HUES48 (cell line): ENCODE measurements around the gene SOCS7.
A peak's percentile ranks its signal among the peaks of the same experiment; 100 is the strongest.

ENCODE experiments used
- H3K27ac ChIP-seq: one replicate; pipeline ENCODE4 v1.7.0; 2013; ENCODE audit warnings: low read depth, low read length, inconsistent platforms
- H3K27me3 ChIP-seq: 2 replicates; pipeline ENCODE4 v1.6.1; 2013; ENCODE audit warnings: mild to moderate bottlenecking, low read length; ENCODE audit not compliant: control insufficient read depth, insufficient read depth
- H3K36me3 ChIP-seq: 2 replicates; pipeline ENCODE4 v1.6.1; 2013; ENCODE audit warnings: low read length; ENCODE audit not compliant: control insufficient read depth, insufficient read depth
- H3K4me1 ChIP-seq: 2 replicates; pipeline ENCODE4 v1.6.1; 2013; ENCODE audit warnings: mild to moderate bottlenecking, low read length; ENCODE audit not compliant: control insufficient read depth, insufficient read depth
- H3K4me3 ChIP-seq: 2 replicates; pipeline ENCODE4 v1.5.1; 2013; ENCODE audit warnings: mild to moderate bottlenecking, low read depth, low read length
- H3K9ac ChIP-seq: 2 replicates; pipeline ENCODE4 v1.6.1; 2013; ENCODE audit warnings: mild to moderate bottlenecking, low read depth, low read length, moderate library complexity
- H3K9me3 ChIP-seq: 2 replicates; pipeline ENCODE4 v1.6.1; 2013; ENCODE audit warnings: low read length; ENCODE audit not compliant: control insufficient read depth, insufficient read depth

SOCS7 gene

DNA sequence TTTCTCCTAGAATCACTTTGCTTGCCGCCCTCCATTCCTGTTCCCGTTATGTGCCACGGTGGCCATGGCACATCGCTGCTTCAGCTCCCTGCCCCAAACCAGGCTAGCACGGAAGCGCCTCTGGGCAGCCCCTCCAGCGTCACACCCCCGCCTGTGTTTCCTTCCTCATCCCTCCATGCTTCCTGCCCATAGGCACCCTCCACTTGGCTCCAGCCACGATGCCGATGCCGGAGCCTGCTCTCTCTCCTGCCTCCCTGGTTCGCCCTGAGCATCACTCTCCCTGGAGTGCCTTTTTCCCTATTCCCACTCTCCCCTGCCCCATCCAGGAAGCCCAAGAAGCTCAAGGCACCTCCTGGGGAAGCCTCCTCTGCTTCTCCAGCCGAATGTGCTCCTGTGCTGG is 73.4 kb downstream of the SOCS7 start:
- Histone ChIP-seq H3K27ac (no peak overlapping the region), H3K27me3 (peaks cover 6% of the 10 kb centered on the region), H3K36me3 (no peaks in the 10 kb centered on the region), H3K4me1 (peaks cover 70% of the 10 kb centered on the region), H3K9me3 (no peaks in the 10 kb centered on the region), H3K4me3 (no peak overlapping the region), H3K9ac (no peak overlapping the region)

DNA sequence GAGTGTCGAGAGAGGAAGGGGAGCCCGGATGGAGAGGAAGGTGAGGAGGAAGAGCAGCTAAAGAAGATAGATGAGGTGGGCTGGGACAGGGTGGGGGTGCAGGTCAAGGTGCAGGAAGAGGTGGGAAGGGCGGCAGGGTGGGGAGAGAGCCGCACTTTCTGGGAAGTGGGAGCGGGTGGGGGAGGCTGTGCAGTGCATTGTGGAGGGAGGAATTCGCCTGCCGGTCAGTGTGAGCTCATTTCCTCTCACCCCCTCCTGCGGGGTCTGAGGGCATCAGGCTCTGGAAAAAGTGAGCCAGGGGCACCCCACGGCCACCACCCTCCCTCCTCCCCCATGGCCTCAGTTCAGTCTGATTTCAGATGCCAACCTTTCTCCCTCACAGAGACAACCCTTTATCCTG is 74.1 kb downstream of the SOCS7 start:
- H3K4me1 ChIP-seq: peaks cover 68% of the 10 kb centered on the region
- H3K9me3 ChIP-seq: no peaks in the 10 kb centered on the region
- H3K27ac ChIP-seq: peak overlapping the region; percentile 31
- H3K27me3 ChIP-seq: peaks cover 5% of the 10 kb centered on the region
- no peaks in the 10 kb centered on the region for H3K36me3 ChIP-seq
- no peak overlapping the region for H3K9ac ChIP-seq
- no peak overlapping the region for H3K4me3 ChIP-seq

DNA sequence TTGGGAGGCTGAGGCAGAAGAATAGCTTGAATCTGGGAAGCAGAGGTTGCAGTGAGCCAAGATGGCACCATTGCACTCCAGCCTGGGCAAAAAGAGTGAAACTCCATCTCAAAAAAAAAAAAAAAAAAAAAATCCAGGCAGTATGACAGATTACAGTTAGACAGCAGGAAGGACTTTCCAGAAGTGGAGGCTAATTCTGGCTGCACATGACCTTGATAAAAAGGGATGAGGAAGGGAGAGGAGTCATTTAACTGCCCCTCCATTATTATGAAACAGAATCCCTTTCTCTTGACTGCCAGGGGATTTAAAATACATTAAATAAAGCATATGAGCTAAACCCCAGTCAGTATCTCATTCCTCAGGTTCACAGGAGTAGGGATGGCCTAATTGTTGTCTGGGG is 74.8 kb downstream of the SOCS7 start:
- no peaks in the 10 kb centered on the region for H3K9me3 ChIP-seq
- H3K27me3 ChIP-seq: peaks cover 2% of the 10 kb centered on the region
- no peak overlapping the region for H3K9ac ChIP-seq
- peaks cover 61% of the 10 kb centered on the region for H3K4me1 ChIP-seq
- no peak overlapping the region for H3K4me3 ChIP-seq
- no peaks in the 10 kb centered on the region for H3K36me3 ChIP-seq
- H3K27ac ChIP-seq: no peak overlapping the region

DNA sequence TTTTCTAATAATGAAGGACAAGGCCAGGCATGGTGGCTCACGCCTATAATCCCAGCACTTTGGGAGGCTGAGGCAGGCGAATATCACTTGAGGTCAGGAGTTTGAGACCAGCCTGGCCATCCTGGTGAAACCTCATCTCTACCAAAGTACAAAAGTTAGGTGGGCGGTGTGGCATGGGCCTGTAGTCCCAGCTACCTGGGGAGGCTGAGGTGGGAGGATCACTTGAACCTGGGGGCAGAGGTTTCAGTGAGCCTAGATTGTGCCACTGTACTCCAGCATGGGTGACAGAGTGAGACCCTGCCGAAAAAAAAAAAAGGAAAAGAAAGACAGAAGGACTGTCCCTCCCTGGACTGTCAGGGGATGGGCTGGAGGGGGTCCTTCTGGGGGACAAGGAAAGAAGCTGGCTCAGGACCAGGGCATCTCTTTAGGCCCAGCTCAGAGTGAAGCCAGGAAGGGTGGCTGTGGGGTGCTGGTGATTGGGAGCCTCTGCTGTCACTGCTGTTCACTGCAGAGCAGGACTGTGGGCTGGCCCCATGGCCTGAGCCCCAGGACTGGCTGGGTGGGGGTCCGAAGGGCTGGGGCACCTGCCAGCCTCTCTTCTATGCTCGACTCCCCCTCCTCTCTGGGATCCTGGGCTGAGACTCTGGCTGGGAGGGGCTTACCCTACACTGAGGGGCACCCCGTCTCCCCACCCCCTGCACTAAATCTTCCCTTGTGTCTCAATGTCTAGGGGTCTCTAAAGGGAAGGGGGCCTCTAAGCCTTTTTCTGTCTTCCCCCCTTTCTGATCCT is 75.7 kb downstream of the SOCS7 start:
- no peaks in the 10 kb centered on the region for H3K27me3 ChIP-seq
- H3K9me3 ChIP-seq: no peaks in the 10 kb centered on the region
- peak overlapping the region; percentile 54 for H3K4me3 ChIP-seq
- no peaks in the 10 kb centered on the region for H3K36me3 ChIP-seq
- H3K27ac ChIP-seq: no peak overlapping the region
- peaks cover 52% of the 10 kb centered on the region for H3K4me1 ChIP-seq
- H3K9ac ChIP-seq: no peak overlapping the region

DNA sequence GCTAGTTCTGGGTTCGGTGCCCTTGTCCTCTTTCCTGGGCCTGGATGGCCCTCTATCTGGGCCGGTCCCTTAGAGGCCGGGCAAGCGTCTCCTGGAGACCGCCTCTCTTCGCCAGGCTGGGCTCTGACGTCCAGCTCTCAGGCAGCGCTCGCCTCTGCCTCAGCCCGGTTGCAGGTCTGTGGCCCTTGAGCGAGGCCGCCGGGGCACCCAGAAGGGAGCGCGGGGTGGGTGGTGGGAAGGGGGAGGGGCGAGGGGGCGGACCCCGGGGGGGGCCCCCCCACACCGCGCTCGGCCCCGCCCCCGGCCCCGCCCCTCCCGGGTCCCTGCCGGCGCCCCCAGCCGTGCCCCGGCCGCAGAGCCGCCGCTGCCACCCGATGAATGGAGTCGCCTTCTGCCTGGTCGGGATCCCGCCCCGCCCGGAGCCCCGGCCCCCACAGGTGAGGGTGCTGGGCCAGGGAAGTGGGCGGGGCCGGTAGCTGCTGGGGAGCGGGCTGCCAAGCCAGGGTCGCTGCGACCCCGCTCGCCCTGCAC is 76.5 kb downstream of the SOCS7 start, which contains the start of gene ARHGAP23:
Gene ARHGAP23, plus strand, starts transcription at position 353 of the 531 bp plus-strand sequence. Its CDS starts 22 bp downstream, at position 375.
- Histone ChIP-seq H3K4me3 (peak within 1 kb of the TSS; percentile 78), H3K9ac (no peak within 1 kb of the TSS; the same call in 1 of the 2 replicates), H3K9me3 (no peaks in the 10 kb centered on the region), H3K27ac (peak within 1 kb of the TSS; percentile 71), H3K27me3 (no peaks in the 10 kb centered on the region), H3K36me3 (no peaks in the 10 kb centered on the region), H3K4me1 (peaks cover 46% of the 10 kb centered on the region)

DNA sequence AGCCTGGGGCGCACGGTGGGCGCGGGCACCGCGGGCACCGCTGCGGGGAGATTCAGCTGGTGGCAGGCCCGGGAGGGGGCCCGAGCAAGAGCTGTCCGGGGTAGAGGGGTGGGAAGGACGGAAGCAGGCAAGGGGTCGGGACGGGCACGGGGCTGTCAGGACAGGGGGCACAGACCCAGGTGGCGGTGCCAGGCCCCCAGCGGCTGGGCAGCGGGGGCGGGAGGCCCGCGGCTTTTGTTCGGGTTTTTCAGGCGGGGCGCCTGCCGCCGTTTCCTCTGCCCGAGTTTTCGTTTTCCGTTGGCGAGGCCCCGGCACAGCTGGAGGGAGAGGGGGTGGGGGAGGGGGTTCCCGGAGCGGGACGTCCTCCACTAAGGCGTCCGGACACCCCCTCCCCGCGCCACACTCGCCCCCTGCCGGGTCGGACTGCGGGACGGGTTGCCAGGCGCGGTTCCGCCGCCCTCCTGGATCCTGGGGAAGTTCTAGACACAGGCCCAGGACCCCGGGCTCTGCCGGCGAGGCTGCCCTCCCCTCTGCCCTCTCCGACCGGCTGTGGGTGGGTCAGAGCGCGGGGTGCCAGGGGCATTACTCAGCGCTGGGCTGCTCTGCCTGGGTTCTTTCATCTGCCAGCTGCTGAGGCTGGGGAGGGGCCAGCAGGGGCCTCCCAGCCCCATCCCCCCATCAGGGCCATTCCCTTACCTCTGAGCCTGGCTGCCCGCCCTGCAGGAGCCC is 77.2 kb downstream of the SOCS7 start:
- Histone ChIP-seq H3K4me3 (peak overlapping the region; percentile 78), H3K27ac (peak overlapping the region; percentile 71), H3K4me1 (peaks cover 45% of the 10 kb centered on the region), H3K36me3 (no peaks in the 10 kb centered on the region), H3K27me3 (no peaks in the 10 kb centered on the region), H3K9me3 (no peaks in the 10 kb centered on the region), H3K9ac (no peak overlapping the region; the same call in 1 of the 2 replicates)

DNA sequence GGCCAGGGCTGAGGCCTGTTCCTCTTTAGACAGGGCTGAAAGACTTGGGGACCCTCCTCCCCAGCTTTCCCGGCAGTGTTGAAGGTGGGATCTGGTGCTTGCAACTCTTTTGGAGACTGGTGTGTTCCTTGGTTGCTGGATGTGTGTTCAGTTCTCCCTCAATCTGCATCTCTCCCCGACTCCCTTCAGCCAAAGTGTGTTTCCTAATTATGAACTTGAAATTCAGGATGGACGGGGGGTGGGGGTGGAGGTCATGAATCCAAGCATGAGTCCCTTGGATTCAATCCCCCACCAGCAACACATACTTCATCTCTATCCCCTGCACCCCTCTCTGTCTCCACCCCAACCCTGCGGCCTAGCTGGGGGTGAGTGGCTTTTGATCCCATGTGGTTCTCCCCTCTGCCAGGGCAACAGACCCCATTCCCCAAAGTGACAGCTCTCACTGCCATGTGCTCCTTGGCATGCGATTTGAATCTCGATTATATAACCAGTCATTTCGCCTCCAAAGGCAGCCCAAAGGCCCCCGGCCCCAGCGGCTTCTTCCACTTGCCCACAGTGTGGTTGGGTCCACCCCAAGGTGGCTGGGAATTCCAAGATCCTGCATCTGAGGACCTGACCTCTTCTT is 77.9 kb downstream of the SOCS7 start:
- Histone ChIP-seq H3K27ac (peak overlapping the region; percentile 71), H3K9me3 (no peaks in the 10 kb centered on the region), H3K4me1 (peaks cover 39% of the 10 kb centered on the region), H3K9ac (no peak overlapping the region), H3K36me3 (no peaks in the 10 kb centered on the region), H3K27me3 (no peaks in the 10 kb centered on the region), H3K4me3 (peak overlapping the region; percentile 78)

DNA sequence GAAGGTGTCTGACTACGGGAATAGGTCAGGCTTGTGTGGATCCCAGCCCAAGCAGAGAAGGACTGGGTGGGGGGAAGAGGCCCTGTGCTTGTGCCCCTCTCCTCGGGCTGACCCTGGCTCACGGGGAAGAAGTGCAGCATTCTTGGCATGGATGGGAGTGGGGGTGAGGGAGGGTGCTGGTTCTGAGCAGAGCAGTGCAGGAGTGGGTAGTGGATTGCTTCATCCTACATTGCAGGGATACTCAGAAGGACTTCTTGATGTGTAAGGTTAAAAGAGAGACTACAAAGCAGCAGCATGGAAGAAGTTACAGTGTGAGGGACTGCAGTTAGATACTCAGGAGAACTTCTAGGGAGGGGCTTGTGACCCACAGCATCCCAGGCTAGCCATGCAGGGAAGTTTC is 78.7 kb downstream of the SOCS7 start:
- Histone ChIP-seq H3K27ac (no peak overlapping the region), H3K36me3 (no peaks in the 10 kb centered on the region), H3K27me3 (no peaks in the 10 kb centered on the region), H3K9me3 (no peaks in the 10 kb centered on the region), H3K9ac (no peak overlapping the region), H3K4me3 (no peak overlapping the region), H3K4me1 (peaks cover 37% of the 10 kb centered on the region)

DNA sequence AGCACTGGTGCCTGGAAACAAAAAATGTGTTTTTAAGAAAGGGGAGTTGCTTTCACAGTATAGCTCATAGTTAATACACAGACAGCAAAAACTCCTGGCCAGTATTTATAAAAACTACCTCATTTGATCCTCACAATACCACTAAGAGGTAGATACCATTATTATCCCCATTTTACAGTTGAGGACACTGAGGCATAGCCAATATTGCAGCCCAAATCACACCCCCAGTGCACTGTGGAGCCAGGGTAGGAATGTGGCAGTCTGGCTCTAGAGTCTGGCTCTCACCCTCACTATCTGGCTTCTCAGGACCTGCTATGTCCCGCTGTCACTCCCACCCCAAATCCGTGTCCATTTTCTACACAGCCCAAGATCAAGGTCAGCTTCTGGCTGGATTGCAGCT is 79.2 kb downstream of the SOCS7 start:
- H3K36me3 ChIP-seq: no peaks in the 10 kb centered on the region
- H3K9ac ChIP-seq: no peak overlapping the region
- no peak overlapping the region for H3K27ac ChIP-seq
- H3K27me3 ChIP-seq: no peaks in the 10 kb centered on the region
- H3K4me3 ChIP-seq: no peak overlapping the region
- H3K9me3 ChIP-seq: no peaks in the 10 kb centered on the region
- H3K4me1 ChIP-seq: peaks cover 32% of the 10 kb centered on the region

DNA sequence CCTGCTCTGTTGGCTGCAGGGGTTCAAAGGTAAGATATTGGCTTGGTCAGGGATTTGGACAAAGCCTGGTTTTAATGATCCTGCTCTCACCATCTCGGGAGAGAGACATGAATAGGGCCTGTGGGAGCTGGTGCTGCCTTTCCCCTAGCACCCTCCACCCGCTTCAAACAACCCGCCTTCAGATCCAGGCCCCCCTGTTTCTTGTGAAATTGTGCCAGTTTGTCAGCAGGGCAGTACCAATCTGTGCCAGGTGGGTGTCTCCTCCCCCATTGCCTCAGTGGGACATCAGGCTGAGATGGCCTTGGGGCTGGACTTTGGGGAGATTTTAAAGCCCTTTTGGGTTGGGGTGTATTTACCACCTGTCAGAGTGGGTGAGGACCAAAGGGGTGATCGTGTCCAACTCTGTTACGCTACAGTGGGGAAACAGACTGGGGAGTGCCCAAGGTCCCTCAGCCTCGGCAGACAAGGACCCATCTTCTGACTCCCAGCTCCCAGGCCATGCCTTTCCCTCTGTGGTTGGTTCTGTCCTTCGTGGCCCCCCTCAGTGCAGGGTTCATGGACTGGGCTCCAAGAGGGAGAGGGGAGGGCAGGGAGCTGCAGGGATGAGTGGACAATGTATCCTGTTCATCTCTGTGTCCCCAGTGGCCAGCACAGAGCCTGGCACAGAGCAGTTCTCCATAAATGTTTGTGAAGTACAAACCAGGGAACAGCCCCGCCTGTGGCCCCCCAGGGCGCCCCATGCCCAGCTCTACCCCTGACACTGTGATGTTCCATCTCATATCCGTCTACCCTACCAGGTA is 79.9 kb downstream of the SOCS7 start:
- Histone ChIP-seq H3K9ac (no peak overlapping the region), H3K36me3 (no peaks in the 10 kb centered on the region), H3K4me1 (peaks cover 31% of the 10 kb centered on the region)

More for the DNA sequence above, 79.9 kb downstream of the SOCS7 start:
- no peaks in the 10 kb centered on the region for H3K9me3 ChIP-seq
- H3K27ac ChIP-seq: no peak overlapping the region
- no peaks in the 10 kb centered on the region for H3K27me3 ChIP-seq
- H3K4me3 ChIP-seq: no peak overlapping the region
